GM21390 (cell line): ENCODE measurements around the gene TASOR2.

Source experiments
- ATAC-seq: cut with Tn5 transposase; IDR thresholded peaks from one replicate; pipeline ENCODE4 v1.9.1; 2021; ENCODE audit not compliant: unreplicated experiment

The TASOR2 gene

GRCh38 chr10:5684318-5684970, at the start of gene TASOR2:
Gene TASOR2 (plus strand): TSS chr10:5684838. CDS start chr10:5720643, 35,805 bp downstream.
- peak; percentile 76 for ATAC-seq

GRCh38 chr10:5634918-5635317, 49.7 kb upstream of the TASOR2 start:
- no peak for ATAC-seq

- ATAC-seq = no peak
Measured at GRCh38 chr10:5638494-5638893, 46.1 kb upstream of the TASOR2 start.

GRCh38 chr10:5639066-5639465, 45.6 kb upstream of the TASOR2 start:
- no peak for ATAC-seq

- no peak for ATAC-seq
Measured at GRCh38 chr10:5640036-5640435, 44.6 kb upstream of the TASOR2 start.

GRCh38 chr10:5640501-5640900, 44.1 kb upstream of the TASOR2 start:
- no peak for ATAC-seq

GRCh38 chr10:5641501-5641900, 43.1 kb upstream of the TASOR2 start:
- ATAC-seq = no peak

GRCh38 chr10:5643346-5644067, 41.1 kb upstream of the TASOR2 start:
- no peak for ATAC-seq

- ATAC-seq = no peak
Measured at GRCh38 chr10:5644930-5645329, 39.7 kb upstream of the TASOR2 start.

GRCh38 chr10:5645375-5645774, 39.3 kb upstream of the TASOR2 start:
- ATAC-seq = no peak

- no peak for ATAC-seq
Measured at GRCh38 chr10:5645944-5646617, 38.6 kb upstream of the TASOR2 start.

- ATAC-seq = no peak
Measured at GRCh38 chr10:5647507-5648240, 37.0 kb upstream of the TASOR2 start.

GRCh38 chr10:5648494-5649457, 35.9 kb upstream of the TASOR2 start:
- ATAC-seq = no peak

GRCh38 chr10:5649746-5650145, 34.9 kb upstream of the TASOR2 start:
- ATAC-seq = no peak

- no peak for ATAC-seq
Measured at GRCh38 chr10:5650664-5651387, 33.8 kb upstream of the TASOR2 start.

- ATAC-seq = no peak
Measured at GRCh38 chr10:5651388-5651764, 33.3 kb upstream of the TASOR2 start.

GRCh38 chr10:5652746-5653145, 31.9 kb upstream of the TASOR2 start:
- ATAC-seq = no peak

GRCh38 chr10:5654218-5654755, 30.4 kb upstream of the TASOR2 start:
- no peak for ATAC-seq

- ATAC-seq = no peak
Measured at GRCh38 chr10:5655121-5655520, 29.5 kb upstream of the TASOR2 start.
